KOPT-K1 (cell line): ENCODE data around the gene RNF150.
"Not testable (repeated sequence)": the region's sequence is repeated elsewhere in the genome, so short reads cannot be mapped to it uniquely, and the experiment has no call there.

Experiments
- H3K27ac ChIP-seq: fragments of 200-600 bp; sonication (generic); 2 replicates; pipeline ENCODE4 v1.5.1; 2016; ENCODE audit warnings: antibody characterized with exemption, mild to moderate bottlenecking, low read depth, low read length; ENCODE audit not compliant: poor library complexity, severe bottlenecking
- H3K36me3 ChIP-seq: fragments of 200-600 bp; sonication (generic); 2 replicates; pipeline ENCODE4 v1.5.1; 2017; ENCODE audit warnings: antibody characterized with exemption, mild to moderate bottlenecking, low read length, moderate library complexity; ENCODE audit not compliant: insufficient read depth
- H3K9me3 ChIP-seq: fragments of 200-600 bp; sonication (generic); 2 replicates; pipeline ENCODE4 v1.5.1; 2017; ENCODE audit warnings: antibody characterized with exemption, low read length, mild to moderate bottlenecking; ENCODE audit not compliant: insufficient read depth, poor library complexity, severe bottlenecking

The RNF150 gene

GRCh38 chr4:141133146-141133998 is at the start of gene RNF150:
Gene RNF150, minus strand, starts transcription at chr4:141133469.
- peak within 1 kb of the TSS; percentile 52 for H3K27ac ChIP-seq

GRCh38 chr4:141180991-141181761 is 47.9 kb upstream of the RNF150 start:
- H3K27ac ChIP-seq = no peak overlapping the region
- no peaks in the 10 kb centered on the region for H3K36me3 ChIP-seq
- H3K9me3 ChIP-seq = no peaks in the 10 kb centered on the region

More at GRCh38 chr4:141133146-141133998, at the start of gene RNF150:
- Histone ChIP-seq H3K9me3 (no peaks in the 10 kb centered on the region), H3K36me3 (no peaks in the 10 kb centered on the region)

GRCh38 chr4:141179474-141180373 is 46.5 kb upstream of the RNF150 start:
- H3K9me3 ChIP-seq = no peaks in the 10 kb centered on the region
- no peak overlapping the region for H3K27ac ChIP-seq
- no peaks in the 10 kb centered on the region for H3K36me3 ChIP-seq

- H3K36me3 ChIP-seq = no peaks in the 10 kb centered on the region
- no peak overlapping the region for H3K27ac ChIP-seq
- H3K9me3 ChIP-seq = no peaks in the 10 kb centered on the region
Observed at GRCh38 chr4:141177171-141177570, 43.9 kb upstream of the RNF150 start.

- H3K27ac ChIP-seq = no peak overlapping the region
- H3K36me3 ChIP-seq = no peaks in the 10 kb centered on the region
- H3K9me3 ChIP-seq = no peaks in the 10 kb centered on the region
Observed at GRCh38 chr4:141174457-141174856, 41.2 kb upstream of the RNF150 start.

GRCh38 chr4:141170671-141171070 is 37.4 kb upstream of the RNF150 start:
- Histone ChIP-seq H3K27ac (no peak overlapping the region), H3K9me3 (no peaks in the 10 kb centered on the region), H3K36me3 (no peaks in the 10 kb centered on the region)

- no peaks in the 10 kb centered on the region for H3K9me3 ChIP-seq
Observed at GRCh38 chr4:141169391-141169790, 36.1 kb upstream of the RNF150 start.

GRCh38 chr4:141165001-141165400 is 31.7 kb upstream of the RNF150 start:
- peaks cover 11% of the 10 kb centered on the region for H3K9me3 ChIP-seq
- H3K27ac ChIP-seq, H3K36me3 ChIP-seq: not testable (repeated sequence)

More at GRCh38 chr4:141169391-141169790, 36.1 kb upstream of the RNF150 start:
- H3K36me3 ChIP-seq = no peaks in the 10 kb centered on the region
- no peak overlapping the region for H3K27ac ChIP-seq

- peaks cover 11% of the 10 kb centered on the region for H3K9me3 ChIP-seq
Observed at GRCh38 chr4:141159027-141159426, 25.8 kb upstream of the RNF150 start.

GRCh38 chr4:141158219-141158618 is 24.9 kb upstream of the RNF150 start:
- Histone ChIP-seq H3K9me3 (peaks cover 11% of the 10 kb centered on the region), H3K36me3 (no peaks in the 10 kb centered on the region), H3K27ac (no peak overlapping the region)

More at GRCh38 chr4:141159027-141159426, 25.8 kb upstream of the RNF150 start:
- Histone ChIP-seq H3K36me3 (no peaks in the 10 kb centered on the region), H3K27ac (no peak overlapping the region)

GRCh38 chr4:141155586-141155985 is 22.3 kb upstream of the RNF150 start:
- Histone ChIP-seq H3K27ac (no peak overlapping the region), H3K36me3 (no peaks in the 10 kb centered on the region), H3K9me3 (no peaks in the 10 kb centered on the region)

- no peak overlapping the region for H3K27ac ChIP-seq
- H3K9me3 ChIP-seq = no peaks in the 10 kb centered on the region
- no peaks in the 10 kb centered on the region for H3K36me3 ChIP-seq
Observed at GRCh38 chr4:141154725-141155124, 21.5 kb upstream of the RNF150 start.

GRCh38 chr4:141153751-141154510 is 20.7 kb upstream of the RNF150 start:
- Histone ChIP-seq H3K27ac (no peak overlapping the region), H3K36me3 (no peaks in the 10 kb centered on the region)

GRCh38 chr4:141144207-141144606 is 10.9 kb upstream of the RNF150 start:
- Histone ChIP-seq H3K27ac (no peak overlapping the region), H3K9me3 (no peaks in the 10 kb centered on the region), H3K36me3 (no peaks in the 10 kb centered on the region)

More at GRCh38 chr4:141153751-141154510, 20.7 kb upstream of the RNF150 start:
- no peaks in the 10 kb centered on the region for H3K9me3 ChIP-seq
